KMS-11 (cell line): ENCODE measurements around the gene ARVCF.

Experiments
- H2AFZ ChIP-seq: fragments of 200-600 bp; sonication (generic); 2 replicates; pipeline ENCODE4 v1.6.1; 2016; ENCODE audit warnings: antibody characterized with exemption, mixed run types, low read depth
- H3K27ac ChIP-seq: fragments of 200-600 bp; sonication (generic); 2 replicates; pipeline ENCODE4 v1.6.1; 2016; ENCODE audit warnings: mild to moderate bottlenecking, mixed run types
- H3K27me3 ChIP-seq: fragments of 200-600 bp; sonication (generic); 2 replicates; pipeline ENCODE4 v1.6.1; 2017; ENCODE audit warnings: mild to moderate bottlenecking, low read depth, mixed run types, moderate library complexity; ENCODE audit not compliant: insufficient read depth
- H3K36me3 ChIP-seq: fragments of 200-600 bp; sonication (generic); 2 replicates; pipeline ENCODE4 v1.6.1; 2017; ENCODE audit warnings: mild to moderate bottlenecking, mixed run types; ENCODE audit not compliant: insufficient read depth
- H3K4me1 ChIP-seq: fragments of 200-600 bp; sonication (generic); 2 replicates; pipeline ENCODE4 v1.6.1; 2016; ENCODE audit warnings: mild to moderate bottlenecking, low read depth, mixed run types; ENCODE audit not compliant: poor library complexity, severe bottlenecking
- H3K4me2 ChIP-seq: fragments of 200-600 bp; sonication (generic); 2 replicates; pipeline ENCODE4 v1.7.0; 2016; ENCODE audit warnings: mild to moderate bottlenecking, mixed run types
- H3K4me3 ChIP-seq: fragments of 200-600 bp; sonication (generic); IDR thresholded peaks from 2 replicates; pipeline ENCODE4 v1.6.1; 2017; ENCODE audit warnings: low read depth, low read length, mixed read lengths; ENCODE audit not compliant: insufficient read depth
- H3K79me2 ChIP-seq: fragments of 200-600 bp; sonication (generic); 2 replicates; pipeline ENCODE4 v1.6.1; 2016; ENCODE audit warnings: low read depth, mixed run types; ENCODE audit not compliant: insufficient read depth
- H3K9ac ChIP-seq: fragments of 200-600 bp; sonication (generic); 2 replicates; pipeline ENCODE4 v1.6.1; 2016; ENCODE audit warnings: mild to moderate bottlenecking, mixed run types
- H4K20me1 ChIP-seq: fragments of 200-600 bp; sonication (generic); 2 replicates; pipeline ENCODE4 v1.6.1; 2016; ENCODE audit warnings: mild to moderate bottlenecking, mixed run types; ENCODE audit not compliant: insufficient read depth
- TF ChIP-seq, protein P1 (sequence below): fragments of 200-600 bp; sonication (generic); conservative IDR thresholded peaks from 2 replicates; pipeline ENCODE4 v1.6.1; 2017; ENCODE audit warnings: low read depth, mild to moderate bottlenecking, antibody characterized with exemption, low read length, moderate library complexity, mixed read lengths

The ARVCF gene

DNA sequence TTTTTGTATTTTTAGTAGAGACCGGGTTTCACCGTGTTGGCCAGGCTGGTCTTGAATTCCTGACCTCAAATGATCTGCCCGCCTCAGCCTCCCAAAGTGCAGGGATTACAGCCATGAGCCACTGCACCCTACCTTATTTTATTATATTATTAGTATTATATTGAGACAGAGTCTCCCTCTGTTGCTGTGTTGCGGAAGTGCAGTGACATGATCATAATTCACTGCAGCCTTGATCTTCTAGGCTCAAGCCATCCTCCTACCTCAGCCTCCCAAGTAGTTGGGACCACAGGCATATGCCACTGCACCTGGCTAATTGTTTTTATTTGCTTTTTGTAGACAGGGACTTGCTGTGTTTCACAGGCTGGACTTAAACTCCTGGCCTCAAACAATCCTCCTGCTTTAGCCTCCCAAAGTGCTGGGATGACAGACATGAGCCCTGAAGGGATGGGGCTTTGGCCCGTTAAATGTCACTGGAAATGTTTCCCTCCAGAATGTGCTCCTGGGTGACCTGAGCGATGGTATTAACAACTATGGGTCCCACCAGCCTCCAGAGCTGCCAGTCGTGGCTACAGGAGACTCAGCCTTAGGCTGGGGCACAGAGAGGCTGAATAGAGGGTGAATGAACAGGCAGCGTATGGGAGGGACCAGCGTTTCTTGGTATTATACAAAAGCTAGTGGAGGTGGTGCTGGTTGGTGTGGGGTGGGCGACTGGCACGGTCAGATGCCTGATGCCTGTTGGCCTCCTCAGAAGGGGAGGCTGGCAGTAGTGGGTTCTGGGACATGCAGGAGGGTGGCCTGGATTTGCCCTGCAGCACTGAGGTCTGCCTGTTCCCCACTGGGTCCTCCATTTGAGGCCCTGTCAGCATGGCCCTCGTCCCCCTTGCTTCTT, 11.6 kb upstream of the ARVCF start:
- Histone ChIP-seq H3K9ac (no peak overlapping the region), H3K4me2 (no peak overlapping the region), H2AFZ (no peak overlapping the region), H3K4me3 (no peak overlapping the region), H3K27ac (no peak overlapping the region), H3K79me2 (no peaks in the 10 kb centered on the region), H3K4me1 (no peaks in the 10 kb centered on the region), H4K20me1 (no peaks in the 10 kb centered on the region), H3K36me3 (no peaks in the 10 kb centered on the region), H3K27me3 (no peaks in the 10 kb centered on the region)
- TF ChIP-seq, protein P1, sequence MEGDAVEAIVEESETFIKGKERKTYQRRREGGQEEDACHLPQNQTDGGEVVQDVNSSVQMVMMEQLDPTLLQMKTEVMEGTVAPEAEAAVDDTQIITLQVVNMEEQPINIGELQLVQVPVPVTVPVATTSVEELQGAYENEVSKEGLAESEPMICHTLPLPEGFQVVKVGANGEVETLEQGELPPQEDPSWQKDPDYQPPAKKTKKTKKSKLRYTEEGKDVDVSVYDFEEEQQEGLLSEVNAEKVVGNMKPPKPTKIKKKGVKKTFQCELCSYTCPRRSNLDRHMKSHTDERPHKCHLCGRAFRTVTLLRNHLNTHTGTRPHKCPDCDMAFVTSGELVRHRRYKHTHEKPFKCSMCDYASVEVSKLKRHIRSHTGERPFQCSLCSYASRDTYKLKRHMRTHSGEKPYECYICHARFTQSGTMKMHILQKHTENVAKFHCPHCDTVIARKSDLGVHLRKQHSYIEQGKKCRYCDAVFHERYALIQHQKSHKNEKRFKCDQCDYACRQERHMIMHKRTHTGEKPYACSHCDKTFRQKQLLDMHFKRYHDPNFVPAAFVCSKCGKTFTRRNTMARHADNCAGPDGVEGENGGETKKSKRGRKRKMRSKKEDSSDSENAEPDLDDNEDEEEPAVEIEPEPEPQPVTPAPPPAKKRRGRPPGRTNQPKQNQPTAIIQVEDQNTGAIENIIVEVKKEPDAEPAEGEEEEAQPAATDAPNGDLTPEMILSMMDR: 0 out of 2 replicates have a peak, but pooled peaks have one; percentile 23

DNA sequence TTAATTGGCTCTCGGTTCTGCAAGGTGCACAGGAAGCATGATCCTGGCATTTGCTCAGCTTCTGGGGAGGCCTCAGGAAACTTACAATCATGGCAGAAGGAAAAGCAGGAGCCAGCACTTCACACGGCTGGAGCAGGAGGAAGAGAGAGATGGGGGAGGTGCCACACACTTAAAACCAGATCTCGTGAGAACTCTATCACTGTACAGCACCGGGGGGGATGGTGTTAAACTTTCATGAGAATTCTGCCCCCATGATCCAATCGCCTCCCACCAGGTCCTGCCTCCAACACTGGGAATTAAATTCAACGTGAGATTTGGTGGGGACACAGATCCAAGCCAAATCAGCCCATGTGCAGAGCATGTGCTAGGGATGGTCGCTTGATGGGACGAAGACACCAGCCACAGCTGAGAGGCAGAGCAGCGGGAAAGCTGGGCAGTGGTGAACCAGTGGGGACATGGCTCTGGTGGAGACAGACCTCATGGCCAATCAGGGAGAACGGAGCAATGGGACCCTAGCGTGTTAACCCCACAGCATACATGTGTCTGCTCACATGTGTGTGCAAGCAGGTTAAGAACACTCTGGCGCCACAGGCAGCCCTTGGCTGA, 10.5 kb upstream of the ARVCF start:
- Histone ChIP-seq H3K4me2 (no peak overlapping the region), H3K4me1 (peaks cover under 1% of the 10 kb centered on the region), H3K4me3 (no peak overlapping the region), H3K36me3 (no peaks in the 10 kb centered on the region), H2AFZ (no peak overlapping the region), H4K20me1 (no peaks in the 10 kb centered on the region), H3K27ac (no peak overlapping the region), H3K9ac (no peak overlapping the region), H3K79me2 (0 out of 2 replicates have a peak, but pooled peaks cover under 1% of the 10 kb centered on the region), H3K27me3 (no peaks in the 10 kb centered on the region)
- TF ChIP-seq, protein P1: no peak

DNA sequence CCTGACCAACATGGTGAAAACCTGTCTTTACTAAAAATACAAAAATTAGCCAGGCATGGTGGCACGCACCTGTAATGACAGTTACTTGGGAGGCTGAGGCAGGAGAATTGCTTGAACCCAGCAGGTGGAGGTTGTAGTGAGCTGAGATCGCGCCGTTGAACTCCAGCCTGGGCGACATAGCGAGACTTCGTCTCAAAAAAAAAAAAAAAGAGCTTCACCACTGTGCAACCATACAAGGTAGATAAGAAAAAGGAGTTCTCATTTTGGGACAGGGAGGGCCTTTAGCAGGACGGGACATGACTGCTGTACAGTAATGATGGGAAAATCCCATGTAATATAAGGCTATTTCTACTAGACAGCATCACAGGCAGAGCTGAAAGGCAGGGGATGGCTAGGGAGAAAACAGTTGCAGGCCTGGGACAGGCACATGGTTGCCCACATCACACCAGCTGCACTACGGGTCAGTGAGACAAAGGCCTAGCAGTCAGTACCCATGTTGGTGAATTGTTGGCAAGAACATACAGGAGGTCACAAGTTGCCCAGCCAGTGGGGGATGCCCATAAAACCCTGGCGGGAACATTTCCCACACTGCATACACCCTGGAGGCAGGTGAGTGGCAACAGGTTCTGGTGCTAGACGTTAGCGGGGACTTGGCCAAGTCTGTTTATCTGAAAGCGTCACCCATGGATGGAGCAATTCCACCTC, 9.7 kb upstream of the ARVCF start:
- H3K27ac ChIP-seq: no peak overlapping the region
- H3K4me3 ChIP-seq: no peak overlapping the region
- TF ChIP-seq, protein P1: no peak
- H3K79me2 ChIP-seq: peaks cover 8% of the 10 kb centered on the region; the same call in 1 of the 2 replicates
- no peaks in the 10 kb centered on the region for H4K20me1 ChIP-seq
- H3K9ac ChIP-seq: no peak overlapping the region
- H2AFZ ChIP-seq: no peak overlapping the region
- no peaks in the 10 kb centered on the region for H3K27me3 ChIP-seq
- no peak overlapping the region for H3K4me2 ChIP-seq
- no peaks in the 10 kb centered on the region for H3K36me3 ChIP-seq
- peaks cover 5% of the 10 kb centered on the region for H3K4me1 ChIP-seq

- Histone ChIP-seq H3K79me2 (peaks cover 11% of the 10 kb centered on the region; the same call in 1 of the 2 replicates), H3K36me3 (no peaks in the 10 kb centered on the region), H3K4me3 (no peak overlapping the region), H3K4me1 (peaks cover 5% of the 10 kb centered on the region), H3K27ac (no peak overlapping the region), H3K4me2 (no peak overlapping the region), H3K9ac (no peak overlapping the region), H4K20me1 (no peaks in the 10 kb centered on the region), H3K27me3 (no peaks in the 10 kb centered on the region), H2AFZ (no peak overlapping the region)
- TF ChIP-seq, protein P1: no peak
These were observed 9.0 kb upstream of the ARVCF start for GRCh38 chr22:20025401-20026203.
